ENCODE results near the gene KDM1A. TPM values are rescaled to one million over a fixed set of nuclear protein-coding genes. Genes with fewer than 3 reads are reported as not detected.
"Not testable (repeated sequence)": the region's sequence is repeated elsewhere in the genome, so short reads cannot be mapped to it uniquely, and the experiment has no call there.

KDM1A gene
- total RNA-seq, 4 donors from 2014 or later: 37.8 to 64.1 (median 62.3) TPM

GRCh38 chr1:23007106-23007505 lies 12.2 kb upstream of the KDM1A start:
- Histone ChIP-seq H3K27ac (no peak overlapping the region), H3K4me3 (no peak overlapping the region), H3K4me1 (peaks cover 0 to 15% (median 5%) of the 10 kb centered on the region in 3 donors), H3K9me3 (no peaks in the 10 kb centered on the region), H3K27me3 (peaks cover 0 to 10% (median 0%) of the 10 kb centered on the region in 4 donors), H3K36me3 (no peaks in the 10 kb centered on the region)
- no peak for TF ChIP-seq POLR2A (IDR thresholded peaks at IDR 0.05)
- no peak for TF ChIP-seq CTCF (IDR thresholded peaks at IDR 0.05)
- WGBS, 2 donors: 71 to 81% methylated on average over 4 of the region's 4 CpGs
- intact Hi-C loops (cut with DNase I): no loop called here
- no peak for DNase-seq

GRCh38 chr1:23008901-23009300 lies 10.4 kb upstream of the KDM1A start:
- Histone ChIP-seq H3K9me3 (no peaks in the 10 kb centered on the region), H3K36me3 (no peaks in the 10 kb centered on the region), H3K27me3 (peaks cover 0 to 10% (median 0%) of the 10 kb centered on the region in 4 donors), H3K4me1 (peaks cover 0 to 15% (median 7%) of the 10 kb centered on the region in 3 donors), H3K27ac (no peak overlapping the region), H3K4me3 (no peak overlapping the region)
- TF ChIP-seq CTCF (IDR thresholded peaks at IDR 0.05) (no peak), POLR2A (IDR thresholded peaks at IDR 0.05) (no peak)
- DNase-seq: no peak
- intact Hi-C loops (cut with DNase I): no loop called here
- WGBS, 2 donors: 90 to 91% methylated on average over 2 of the region's 2 CpGs

- 73% methylated on average over 7 to 8 of the region's 8 CpGs for WGBS, 2 donors
- DNase-seq; H3K36me3 ChIP-seq; H3K4me3 ChIP-seq; intact Hi-C loops (cut with DNase I); H3K9me3 ChIP-seq: not testable (repeated sequence)
- peaks cover 0 to 10% (median 0%) of the 10 kb centered on the region in 4 donors for H3K27me3 ChIP-seq
- H3K27ac ChIP-seq: peak overlapping the region in 2 of 4 donors; percentile 73 to 78
- H3K4me1 ChIP-seq: peaks cover 0 to 15% (median 7%) of the 10 kb centered on the region in 3 donors
Measured at GRCh38 chr1:23010025-23010424, 9.2 kb upstream of the KDM1A start.

- H3K9me3 ChIP-seq: no peaks in the 10 kb centered on the region
- H3K36me3 ChIP-seq: no peaks in the 10 kb centered on the region
- 36 to 48% methylated on average over 2 of the region's 3 CpGs for WGBS, 2 donors
- H3K4me1 ChIP-seq: peaks cover 0 to 21% (median 7%) of the 10 kb centered on the region in 3 donors
- TF ChIP-seq POLR2A (IDR thresholded peaks at IDR 0.05) (no peak), CTCF (IDR thresholded peaks at IDR 0.05) (no peak)
- DNase-seq: no peak
- H3K27me3 ChIP-seq: no peaks in the 10 kb centered on the region
- H3K4me3 ChIP-seq: no peak overlapping the region
- intact Hi-C loops (cut with DNase I): no loop called here
- H3K27ac ChIP-seq: no peak overlapping the region
Measured at GRCh38 chr1:23013657-23014056, 5.6 kb upstream of the KDM1A start.

GRCh38 chr1:23018661-23019093 lies 591 bp upstream of the KDM1A start:
- WGBS, 2 donors: 16 to 32% methylated on average over 10 of the region's 10 CpGs
- no peak for DNase-seq
- H3K4me1 ChIP-seq: peaks cover 5 to 26% (median 10%) of the 10 kb centered on the region in 3 donors
- peak overlapping the region; percentile 75 to 97 (median 80) for H3K4me3 ChIP-seq
- H3K27me3 ChIP-seq: no peaks in the 10 kb centered on the region
- H3K36me3 ChIP-seq: no peaks in the 10 kb centered on the region
- intact Hi-C loops (cut with DNase I): no loop called here
- H3K27ac ChIP-seq: peak overlapping the region; percentile 86 to 96 (median 92)
- H3K9me3 ChIP-seq: no peaks in the 10 kb centered on the region
- TF ChIP-seq CTCF (IDR thresholded peaks at IDR 0.05) (no peak), POLR2A (IDR thresholded peaks at IDR 0.05) (no peak)

All from esophagus squamous epithelium (tissue), 5 donors.